Hepatocyte (in vitro differentiated cells): ENCODE measurements around the gene ARHGAP31.

Experiments
- CTCF ChIP-seq: fragments of 200-600 bp; sonication (generic); IDR thresholded peaks from 2 replicates; pipeline ENCODE4 v1.5.1; 2016; ENCODE audit warnings: antibody characterized with exemption, mild to moderate bottlenecking; ENCODE audit not compliant: poor library complexity
- EZH2 ChIP-seq: fragments of 200-600 bp; sonication (generic); IDR thresholded peaks from 2 replicates; pipeline ENCODE4 v1.6.1; 2016; ENCODE audit warnings: antibody characterized with exemption, mild to moderate bottlenecking, borderline replicate concordance
- EZH2phosphoT487 ChIP-seq: fragments of 200-600 bp; sonication (generic); IDR thresholded peaks from one replicate; pipeline ENCODE4 v1.6.1; 2018; ENCODE audit warnings: antibody characterized with exemption, mild to moderate bottlenecking, low read depth, moderate library complexity; ENCODE audit not compliant: unreplicated experiment, severe bottlenecking

DNA sequence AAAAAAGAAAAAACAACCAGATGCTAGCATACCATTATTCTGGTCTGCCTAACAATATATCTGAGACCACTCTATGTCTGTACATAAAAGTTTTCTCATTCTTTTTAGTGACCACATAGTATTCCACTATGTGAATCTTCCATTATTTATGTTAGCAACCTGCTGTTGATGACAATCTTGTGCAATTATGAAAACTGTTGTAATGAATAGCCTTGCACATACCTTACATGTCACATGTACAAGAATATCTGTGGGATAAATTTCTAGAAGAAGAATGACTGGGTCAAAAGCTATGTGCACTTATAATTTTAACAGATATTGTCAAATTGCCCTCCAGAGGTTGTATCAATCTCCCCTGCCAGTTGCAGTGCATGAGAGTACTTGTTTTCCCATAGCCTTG, 62.5 kb downstream of the ARHGAP31 start:
- no peak for TF ChIP-seq EZH2phosphoT487
- no peak for TF ChIP-seq CTCF
- TF ChIP-seq EZH2, result no peak
